ENCODE measurements around the gene SPIN2A. TPM values are rescaled to one million over a fixed set of nuclear protein-coding genes. Genes with fewer than 3 reads are reported as not detected.
"Not testable (repeated sequence)": the region's sequence is repeated elsewhere in the genome, so short reads cannot be mapped to it uniquely, and the experiment has no call there.

The SPIN2A gene
- total RNA-seq, 1 experiment from 2014 or later: 0.91 TPM

GRCh38 chrX:57138674-57139073 lies 1.5 kb upstream of the SPIN2A start:
- no peak for TF ChIP-seq CTCF (IDR thresholded peaks at IDR 0.05; ENCODE audit: insufficient read depth in 1 of 2, low read depth in 1 of 2, low read length in 1 of 2, severe bottlenecking in 1 of 2, unreplicated experiment in 1 of 2)
- no peaks in the 10 kb centered on the region for H3K9me3 Mint-ChIP-seq (ENCODE audit: unreplicated experiment)
- BruUV-seq (replicated peaks): no TSS peak

GRCh38 chrX:57137501-57137900 lies 304 bp upstream of the SPIN2A start:
- intact Hi-C loops (cut with micrococcal nuclease; ENCODE audit: unreplicated experiment): no loop called here
- Mint-ChIP-seq H3K9me3 (ENCODE audit: unreplicated experiment) (no peaks in the 10 kb centered on the region), H3K36me3 (ENCODE audit: insufficient read depth, unreplicated experiment) (peaks cover 4% of the 10 kb centered on the region), H3K4me1 (ENCODE audit: low read depth, unreplicated experiment) (peaks cover 5% of the 10 kb centered on the region), H3K4me3 (ENCODE audit: unreplicated experiment) (no peak overlapping the region), H3K27ac (ENCODE audit: unreplicated experiment) (no peak overlapping the region), H3K27me3 (ENCODE audit: insufficient read depth, unreplicated experiment) (no peaks in the 10 kb centered on the region)
- ChIA-PET CTCF (no interaction called here), POLR2A (no interaction called here)
- Histone ChIP-seq H3K4me1 (no peaks in the 10 kb centered on the region), H3K9me3 (no peaks in the 10 kb centered on the region), H3K36me3 (ENCODE audit: control insufficient read depth, insufficient read depth, low read length) (no peaks in the 10 kb centered on the region), H3K4me3 (ENCODE audit: low read depth, low read length) (no peak overlapping the region), H3K27me3 (replicated peaks; ENCODE audit: control insufficient read depth, insufficient read depth, low read length) (no peaks in the 10 kb centered on the region)
- TF ChIP-seq CTCF (IDR thresholded peaks at IDR 0.05; ENCODE audit: insufficient read depth in 1 of 2, low read depth in 1 of 2, low read length in 1 of 2, severe bottlenecking in 1 of 2, unreplicated experiment in 1 of 2): no peak
- no TSS peak for BruUV-seq (replicated peaks)
- DNase-seq: no peak

More at GRCh38 chrX:57138674-57139073, 1.5 kb upstream of the SPIN2A start:
- intact Hi-C loops (cut with micrococcal nuclease; ENCODE audit: unreplicated experiment): no loop called here
- CTCF ChIA-PET: no interaction called here
- no peak overlapping the region for H3K4me3 Mint-ChIP-seq (ENCODE audit: unreplicated experiment)
- Histone ChIP-seq H3K27me3 (replicated peaks; ENCODE audit: control insufficient read depth, insufficient read depth, low read length) (no peaks in the 10 kb centered on the region), H3K4me1 (no peaks in the 10 kb centered on the region), H3K4me3 (ENCODE audit: low read depth, low read length) (no peak overlapping the region), H3K36me3 (ENCODE audit: control insufficient read depth, insufficient read depth, low read length) (no peaks in the 10 kb centered on the region), H3K9me3 (no peaks in the 10 kb centered on the region)
- POLR2A ChIA-PET: no interaction called here
- no peaks in the 10 kb centered on the region for H3K4me1 Mint-ChIP-seq (ENCODE audit: low read depth, unreplicated experiment)
- no peak for DNase-seq
- H3K27ac Mint-ChIP-seq (ENCODE audit: unreplicated experiment): no peak overlapping the region
- H3K27me3 Mint-ChIP-seq (ENCODE audit: insufficient read depth, unreplicated experiment): no peaks in the 10 kb centered on the region
- peaks cover 4% of the 10 kb centered on the region for H3K36me3 Mint-ChIP-seq (ENCODE audit: insufficient read depth, unreplicated experiment)

DNA sequence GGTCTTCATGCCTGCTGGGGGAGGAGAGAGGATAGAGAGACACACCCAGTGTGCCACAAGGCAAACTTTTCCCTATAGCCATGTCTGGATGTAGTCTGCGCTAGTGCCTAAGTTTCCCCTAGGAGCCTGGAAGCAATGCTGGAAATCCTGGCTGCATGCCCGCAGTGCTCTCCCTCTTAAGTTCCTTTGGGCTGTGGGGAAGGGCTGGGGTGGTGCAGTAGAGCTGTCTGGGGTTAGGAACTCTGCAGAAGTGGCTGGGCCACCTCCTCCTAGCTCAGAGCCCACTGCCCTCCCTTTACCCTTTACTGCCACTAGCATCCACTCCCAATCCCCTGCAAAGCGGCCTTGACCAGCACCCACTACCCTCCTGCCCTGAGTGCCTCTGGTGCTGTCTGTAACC lies 608 bp downstream of the SPIN2A start:
- H3K27me3 ChIP-seq (replicated peaks; ENCODE audit: control insufficient read depth, insufficient read depth, low read length); H3K4me1 Mint-ChIP-seq (ENCODE audit: low read depth, unreplicated experiment); H3K27me3 Mint-ChIP-seq (ENCODE audit: insufficient read depth, unreplicated experiment); H3K27ac Mint-ChIP-seq (ENCODE audit: unreplicated experiment); H3K36me3 ChIP-seq (ENCODE audit: control insufficient read depth, insufficient read depth, low read length); H3K4me1 ChIP-seq; POLR2A ChIA-PET; BruUV-seq (replicated peaks); intact Hi-C loops (cut with micrococcal nuclease; ENCODE audit: unreplicated experiment); H3K36me3 Mint-ChIP-seq (ENCODE audit: insufficient read depth, unreplicated experiment); H3K9me3 ChIP-seq; CTCF ChIA-PET; DNase-seq; H3K9me3 Mint-ChIP-seq (ENCODE audit: unreplicated experiment); H3K4me3 ChIP-seq (ENCODE audit: low read depth, low read length); H3K4me3 Mint-ChIP-seq (ENCODE audit: unreplicated experiment): not testable (repeated sequence)

- POLR2A ChIA-PET: no interaction called here
- H3K9me3 Mint-ChIP-seq (ENCODE audit: unreplicated experiment): no peaks in the 10 kb centered on the region
- DNase-seq: no peak
- no peaks in the 10 kb centered on the region for H3K27me3 Mint-ChIP-seq (ENCODE audit: insufficient read depth, unreplicated experiment)
- H3K4me1 Mint-ChIP-seq (ENCODE audit: low read depth, unreplicated experiment): peaks cover 7% of the 10 kb centered on the region
- CTCF ChIA-PET: no interaction called here
- H3K36me3 Mint-ChIP-seq (ENCODE audit: insufficient read depth, unreplicated experiment): peaks cover 4% of the 10 kb centered on the region
- intact Hi-C loops (cut with micrococcal nuclease; ENCODE audit: unreplicated experiment): no loop called here
- TF ChIP-seq CTCF (IDR thresholded peaks at IDR 0.05; ENCODE audit: insufficient read depth in 1 of 2, low read depth in 1 of 2, low read length in 1 of 2, severe bottlenecking in 1 of 2, unreplicated experiment in 1 of 2): no peak
- H3K4me1 ChIP-seq: no peaks in the 10 kb centered on the region
- no peak overlapping the region for H3K4me3 Mint-ChIP-seq (ENCODE audit: unreplicated experiment)
- no peak overlapping the region for H3K4me3 ChIP-seq (ENCODE audit: low read depth, low read length)
- no TSS peak for BruUV-seq (replicated peaks)
- no peaks in the 10 kb centered on the region for H3K36me3 ChIP-seq (ENCODE audit: control insufficient read depth, insufficient read depth, low read length)
- no peak overlapping the region for H3K27ac Mint-ChIP-seq (ENCODE audit: unreplicated experiment)
- no peaks in the 10 kb centered on the region for H3K27me3 ChIP-seq (replicated peaks; ENCODE audit: control insufficient read depth, insufficient read depth, low read length)
- H3K9me3 ChIP-seq: no peaks in the 10 kb centered on the region
Observed at GRCh38 chrX:57135287-57135686, 1.9 kb downstream of the SPIN2A start.
